Right atrium auricular region (tissue), 2 donors: Measurements from ENCODE around the gene SEMA3C. TPM values are rescaled to one million over a fixed set of nuclear protein-coding genes. Genes with fewer than 3 reads are reported as not detected.

Experiments used
- DNase-seq: peaks from one replicate; pipeline ENCODE4 v3.0.0-alpha.2; 2019; ENCODE audit warnings: low spot score
- H3K27ac ChIP-seq, 2 donors: fragments of 200-600 bp; sonication (generic); 1 replicate in 1 of 2; 2 replicates in 1 of 2; pipeline ENCODE4 v1.5.1; 2016 to 2019
- H3K27me3 ChIP-seq, 2 donors: fragments of 200-600 bp; sonication (generic); one replicate each; pipeline versions ENCODE4 v1.5.1 to v1.6.0; 2017 to 2019
- H3K36me3 ChIP-seq: fragments of 200-600 bp; sonication (generic); one replicate; pipeline ENCODE4 v1.5.1; 2016
- H3K4me1 ChIP-seq, 2 donors: fragments of 200-600 bp; sonication (generic); one replicate each; pipeline versions ENCODE4 v1.5.1 to v1.6.0; 2017 to 2019
- H3K4me3 ChIP-seq, 2 donors: fragments of 200-600 bp; sonication (generic); 1 replicate in 1 of 2; 2 replicates in 1 of 2; pipeline ENCODE4 v1.5.1; 2017 to 2019; ENCODE audit warnings: mild to moderate bottlenecking in 1 of 2, moderate library complexity in 1 of 2
- H3K9me3 ChIP-seq, 2 donors: fragments of 200-600 bp; sonication (generic); one replicate each; pipeline ENCODE4 v1.5.1; 2019
- CTCF ChIP-seq, 2 donors: fragments of 200-600 bp; sonication (generic); IDR thresholded peaks; one replicate each; pipeline ENCODE4 v1.5.1; 2019; ENCODE audit warnings: antibody characterized with exemption in 2 of 2
- total RNA-seq, 2 donors: library from RNA; depleted of rRNA; stranded (reverse); fragments of >200 nt; gene quantifications; one replicate each; pipeline ENCODE4 v1.1.0, GENCODE V29; 2016

Gene SEMA3C
- total RNA-seq, 2 donors from 2014 or later: 58.3 to 61.6 TPM

DNA sequence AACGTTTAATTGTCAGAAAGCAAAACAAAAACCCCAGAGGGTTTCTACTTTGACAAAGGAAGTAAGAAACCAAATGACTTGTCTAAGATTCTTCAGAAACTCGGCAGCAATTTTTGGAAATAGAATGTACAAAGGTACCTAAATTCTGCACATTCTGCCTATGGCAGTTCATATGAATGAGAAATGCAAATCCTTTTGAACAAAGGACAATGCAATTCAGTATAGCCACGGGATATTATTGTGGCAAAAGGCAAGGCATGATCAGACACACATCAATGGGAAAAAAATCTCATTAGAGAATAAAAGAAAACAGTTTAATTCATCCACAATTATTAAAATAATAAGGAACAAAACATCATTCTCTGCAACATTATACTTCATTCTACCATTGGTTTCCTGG lies 93.4 kb downstream of the SEMA3C start:
- H3K4me3 ChIP-seq: no peak overlapping the region
- H3K27ac ChIP-seq: no peak overlapping the region
- no peaks in the 10 kb centered on the region for H3K9me3 ChIP-seq

DNA sequence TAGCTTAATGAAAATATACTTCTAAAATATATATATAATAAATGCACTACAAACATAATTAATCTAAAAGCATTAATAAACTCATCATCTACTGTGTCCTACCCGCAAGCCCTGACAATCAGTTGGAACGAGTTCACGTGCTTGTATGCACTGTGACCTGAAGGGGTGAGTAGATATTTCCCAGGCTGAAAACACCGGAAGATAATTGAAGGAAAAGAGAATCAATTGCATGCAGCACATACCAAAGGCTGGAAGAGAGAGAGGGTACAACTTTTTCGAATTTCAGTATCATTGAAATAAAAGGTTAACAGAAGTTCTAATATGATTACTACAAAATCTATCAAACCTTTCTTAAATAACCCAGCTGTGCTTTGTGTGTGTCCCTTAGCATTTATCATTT lies 94.6 kb downstream of the SEMA3C start:
- no peak for DNase-seq
- H3K4me3 ChIP-seq: no peak overlapping the region
- TF ChIP-seq CTCF (IDR thresholded peaks at IDR 0.05): no peak
- H3K9me3 ChIP-seq: no peaks in the 10 kb centered on the region
- peaks cover 0 to 10% of the 10 kb centered on the region in 2 donors for H3K4me1 ChIP-seq
- no peaks in the 10 kb centered on the region for H3K36me3 ChIP-seq
- H3K27me3 ChIP-seq: no peaks in the 10 kb centered on the region
- no peak overlapping the region for H3K27ac ChIP-seq

More for the DNA sequence above, 93.4 kb downstream of the SEMA3C start:
- Histone ChIP-seq H3K36me3 (no peaks in the 10 kb centered on the region), H3K27me3 (no peaks in the 10 kb centered on the region), H3K4me1 (peaks cover 0 to 11% of the 10 kb centered on the region in 2 donors)
- DNase-seq: no peak
- TF ChIP-seq CTCF (IDR thresholded peaks at IDR 0.05): no peak

DNA sequence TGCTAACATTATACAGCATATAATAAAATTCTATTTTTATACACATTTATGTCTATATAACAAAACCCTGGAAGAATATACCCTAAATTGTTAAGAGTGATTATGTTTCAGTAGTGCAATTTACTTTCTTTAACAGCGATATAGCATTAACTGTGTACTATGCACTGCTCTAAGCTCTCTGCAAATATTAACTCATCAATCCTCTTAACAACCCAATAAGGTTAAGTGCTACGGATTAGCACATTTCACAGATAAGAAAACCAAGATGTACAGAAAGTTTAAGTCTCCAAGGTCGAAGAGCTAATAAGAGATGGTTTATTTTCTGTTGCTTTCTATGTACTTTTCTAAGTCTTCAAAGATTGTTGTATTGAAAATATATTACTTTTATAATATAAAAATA lies 95.8 kb downstream of the SEMA3C start:
- no peak for TF ChIP-seq CTCF (IDR thresholded peaks at IDR 0.05)
- no peak overlapping the region for H3K4me3 ChIP-seq
- H3K36me3 ChIP-seq: no peaks in the 10 kb centered on the region
- H3K4me1 ChIP-seq: peaks cover 0 to 10% of the 10 kb centered on the region in 2 donors
- no peaks in the 10 kb centered on the region for H3K9me3 ChIP-seq
- no peak overlapping the region for H3K27ac ChIP-seq
- H3K27me3 ChIP-seq: no peaks in the 10 kb centered on the region
- no peak for DNase-seq

GRCh38 chr7:80821771-80822319 lies 97.0 kb downstream of the SEMA3C start:
- no peak for TF ChIP-seq CTCF (IDR thresholded peaks at IDR 0.05)
- DNase-seq: no peak
- no peak overlapping the region for H3K4me3 ChIP-seq
- H3K36me3 ChIP-seq: no peaks in the 10 kb centered on the region
- no peaks in the 10 kb centered on the region for H3K9me3 ChIP-seq
- peaks cover 0 to 4% of the 10 kb centered on the region in 2 donors for H3K4me1 ChIP-seq
- no peaks in the 10 kb centered on the region for H3K27me3 ChIP-seq
- H3K27ac ChIP-seq: no peak overlapping the region

- no peak for DNase-seq
- TF ChIP-seq CTCF (IDR thresholded peaks at IDR 0.05): no peak
Observed at GRCh38 chr7:80819503-80819902, 99.3 kb downstream of the SEMA3C start.

DNA sequence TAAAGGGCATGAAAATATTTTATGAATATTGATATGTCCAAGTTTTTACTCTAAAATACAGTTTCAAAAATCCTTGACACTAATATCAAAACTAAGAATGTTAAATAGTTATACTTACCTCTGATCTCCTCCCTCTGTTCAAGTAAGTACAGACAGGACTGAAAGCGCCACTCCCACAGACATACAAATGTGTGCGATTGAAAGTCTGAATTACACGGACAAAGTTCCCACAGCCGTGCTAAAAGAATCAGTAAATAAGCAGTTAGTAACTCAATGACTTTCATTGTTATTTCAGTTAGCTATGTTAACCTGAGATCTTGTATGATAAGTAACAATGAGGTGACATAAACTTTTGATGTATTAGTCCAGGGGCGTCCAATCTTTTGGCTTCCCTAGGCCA lies 100.7 kb downstream of the SEMA3C start:
- no peak for TF ChIP-seq CTCF (IDR thresholded peaks at IDR 0.05)
- H3K9me3 ChIP-seq: no peaks in the 10 kb centered on the region

More at GRCh38 chr7:80819503-80819902, 99.3 kb downstream of the SEMA3C start:
- Histone ChIP-seq H3K9me3 (no peaks in the 10 kb centered on the region), H3K4me3 (no peak overlapping the region), H3K4me1 (no peaks in the 10 kb centered on the region), H3K27me3 (no peaks in the 10 kb centered on the region), H3K27ac (no peak overlapping the region), H3K36me3 (no peaks in the 10 kb centered on the region)

More for the DNA sequence above, 100.7 kb downstream of the SEMA3C start:
- Histone ChIP-seq H3K4me3 (no peak overlapping the region), H3K27ac (no peak overlapping the region), H3K4me1 (no peaks in the 10 kb centered on the region), H3K36me3 (no peaks in the 10 kb centered on the region), H3K27me3 (no peaks in the 10 kb centered on the region)
- DNase-seq: no peak
